Measurements from ENCODE around the gene ZBP1.

ZBP1 gene

GRCh38 chr20:57577679-57578475 is 42.3 kb downstream of the ZBP1 start:
- TF ChIP-seq, protein P1, sequence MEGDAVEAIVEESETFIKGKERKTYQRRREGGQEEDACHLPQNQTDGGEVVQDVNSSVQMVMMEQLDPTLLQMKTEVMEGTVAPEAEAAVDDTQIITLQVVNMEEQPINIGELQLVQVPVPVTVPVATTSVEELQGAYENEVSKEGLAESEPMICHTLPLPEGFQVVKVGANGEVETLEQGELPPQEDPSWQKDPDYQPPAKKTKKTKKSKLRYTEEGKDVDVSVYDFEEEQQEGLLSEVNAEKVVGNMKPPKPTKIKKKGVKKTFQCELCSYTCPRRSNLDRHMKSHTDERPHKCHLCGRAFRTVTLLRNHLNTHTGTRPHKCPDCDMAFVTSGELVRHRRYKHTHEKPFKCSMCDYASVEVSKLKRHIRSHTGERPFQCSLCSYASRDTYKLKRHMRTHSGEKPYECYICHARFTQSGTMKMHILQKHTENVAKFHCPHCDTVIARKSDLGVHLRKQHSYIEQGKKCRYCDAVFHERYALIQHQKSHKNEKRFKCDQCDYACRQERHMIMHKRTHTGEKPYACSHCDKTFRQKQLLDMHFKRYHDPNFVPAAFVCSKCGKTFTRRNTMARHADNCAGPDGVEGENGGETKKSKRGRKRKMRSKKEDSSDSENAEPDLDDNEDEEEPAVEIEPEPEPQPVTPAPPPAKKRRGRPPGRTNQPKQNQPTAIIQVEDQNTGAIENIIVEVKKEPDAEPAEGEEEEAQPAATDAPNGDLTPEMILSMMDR (conservative IDR thresholded peaks at IDR 0.05; ENCODE audit: low read depth, low read length): no peak
- H3K4me3 ChIP-seq (ENCODE audit: low read depth, low read length): no peak overlapping the region
- DNase-seq (ENCODE audit: low read depth): no peak

GRCh38 chr20:57576617-57577550 is 43.3 kb downstream of the ZBP1 start:
- H3K4me3 ChIP-seq (ENCODE audit: low read depth, low read length): no peak overlapping the region
- TF ChIP-seq, protein P1 (conservative IDR thresholded peaks at IDR 0.05; ENCODE audit: low read depth, low read length): no peak
- no peak for DNase-seq (ENCODE audit: low read depth)

DNA sequence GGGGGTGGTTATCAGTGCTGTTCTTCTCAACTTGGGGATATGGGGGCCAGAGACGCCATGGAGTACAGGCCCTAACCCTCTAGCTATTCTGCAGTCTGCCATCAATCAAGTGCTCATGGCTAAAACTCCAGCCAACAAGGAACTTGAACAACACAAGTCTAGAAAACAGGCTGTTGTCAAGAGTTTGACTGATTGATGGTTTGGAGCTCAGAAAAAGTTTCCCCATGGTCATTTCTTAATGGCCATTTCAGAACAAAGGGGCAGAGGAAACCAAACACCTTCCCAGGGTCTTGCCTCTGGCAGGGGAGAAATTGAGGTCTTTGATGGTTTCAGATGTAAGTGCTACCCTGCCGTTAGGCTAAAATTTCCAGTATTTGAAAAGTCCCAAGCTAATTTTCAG is 44.2 kb downstream of the ZBP1 start:
- no peak overlapping the region for H3K4me3 ChIP-seq (ENCODE audit: low read depth, low read length)
- TF ChIP-seq, protein P1 (conservative IDR thresholded peaks at IDR 0.05; ENCODE audit: low read depth, low read length): no peak
- DNase-seq (ENCODE audit: low read depth): no peak

GRCh38 chr20:57574954-57575353 is 45.3 kb downstream of the ZBP1 start:
- H3K4me3 ChIP-seq (ENCODE audit: low read depth, low read length): no peak overlapping the region
- no peak for DNase-seq (ENCODE audit: low read depth)
- TF ChIP-seq, protein P1 (conservative IDR thresholded peaks at IDR 0.05; ENCODE audit: low read depth, low read length): no peak

- H3K4me3 ChIP-seq (ENCODE audit: low read depth, low read length): no peak overlapping the region
- TF ChIP-seq, protein P1 (conservative IDR thresholded peaks at IDR 0.05; ENCODE audit: low read depth, low read length): peak; percentile 3
- DNase-seq (ENCODE audit: low read depth): no peak
Measured at GRCh38 chr20:57573894-57574293, 46.3 kb downstream of the ZBP1 start.

- DNase-seq (ENCODE audit: low read depth): no peak
- H3K4me3 ChIP-seq (ENCODE audit: low read depth, low read length): no peak overlapping the region
- TF ChIP-seq, protein P1 (conservative IDR thresholded peaks at IDR 0.05; ENCODE audit: low read depth, low read length): no peak
Measured at GRCh38 chr20:57573242-57573641, 47.0 kb downstream of the ZBP1 start.
